Thyroid gland (tissue), 4 donors: ENCODE results near the gene ATP13A2. TPM values are rescaled to one million over a fixed set of nuclear protein-coding genes. Genes with fewer than 3 reads are reported as not detected.

Source experiments
- DNase-seq, 2 donors: peaks; one replicate each; pipeline ENCODE4 v3.0.0-alpha.2; 2019
- H3K27ac ChIP-seq, 3 donors: fragments of 200-600 bp; sonication (generic); 1 replicate in 2 of 3; 2 replicates in 1 of 3; pipeline ENCODE4 v1.5.1; 2016 to 2019; ENCODE audit warnings: mild to moderate bottlenecking in 1 of 3, moderate library complexity in 1 of 3
- H3K27me3 ChIP-seq: fragments of 200-600 bp; sonication (generic); one replicate; pipeline ENCODE4 v1.5.1; 2019
- H3K36me3 ChIP-seq, 2 donors: fragments of 200-600 bp; sonication (generic); one replicate each; pipeline ENCODE4 v1.5.1; 2016 to 2019
- H3K4me1 ChIP-seq, 2 donors: fragments of 200-600 bp; sonication (generic); one replicate each; pipeline ENCODE4 v1.5.1; 2017 to 2019
- H3K4me3 ChIP-seq, 3 donors: fragments of 200-600 bp; sonication (generic); replicated peaks in 1 of 3; 1 replicate in 2 of 3; 2 replicates in 1 of 3; pipeline ENCODE4 v1.5.1; 2016; ENCODE audit warnings: mild to moderate bottlenecking in 1 of 3
- H3K9me3 ChIP-seq: fragments of 200-600 bp; sonication (generic); one replicate; pipeline ENCODE4 v1.5.1; 2017
- POLR2A ChIP-seq, 2 donors: fragments of 450-650 bp; IDR thresholded peaks; one replicate each; pipeline ENCODE4 v1.6.1; 2017; ENCODE audit warnings: antibody characterized with exemption in 2 of 2, mild to moderate bottlenecking in 2 of 2, moderate library complexity in 1 of 2
- WGBS, 2 donors: methylation state at CpG; one replicate each; pipeline ENCODE4 v1.1.5; 2017; 5-methylcytosine and 5-hydroxymethylcytosine counted together
- intact Hi-C: fragments of 100-400 bp; cut with DNase I; formaldehyde crosslinking; loops from one replicate; pipeline ENCODE4 v1.15.1; 2023
- total RNA-seq, 4 donors: library from RNA; depleted of rRNA; stranded (reverse); fragments of >200 nt; gene quantifications; one replicate each; pipeline ENCODE4 v1.2.3, GENCODE V29; 2016
- TF ChIP-seq, protein P1 (sequence below), 6 experiments: fragments of 200-600 bp in 3 of 6; fragments of 450-650 bp in 3 of 6; sonication (generic) in 3 of 6; IDR thresholded peaks; one replicate each; pipeline ENCODE4 v1.5.1; 2016 to 2019; ENCODE audit warnings: antibody characterized with exemption in 6 of 6, mild to moderate bottlenecking in 2 of 6, inconsistent platforms in 1 of 6, moderate library complexity in 1 of 6

Gene ATP13A2
- total RNA-seq, 4 donors from 2014 or later: 28.7 to 47.0 (median 35.8) TPM

DNA sequence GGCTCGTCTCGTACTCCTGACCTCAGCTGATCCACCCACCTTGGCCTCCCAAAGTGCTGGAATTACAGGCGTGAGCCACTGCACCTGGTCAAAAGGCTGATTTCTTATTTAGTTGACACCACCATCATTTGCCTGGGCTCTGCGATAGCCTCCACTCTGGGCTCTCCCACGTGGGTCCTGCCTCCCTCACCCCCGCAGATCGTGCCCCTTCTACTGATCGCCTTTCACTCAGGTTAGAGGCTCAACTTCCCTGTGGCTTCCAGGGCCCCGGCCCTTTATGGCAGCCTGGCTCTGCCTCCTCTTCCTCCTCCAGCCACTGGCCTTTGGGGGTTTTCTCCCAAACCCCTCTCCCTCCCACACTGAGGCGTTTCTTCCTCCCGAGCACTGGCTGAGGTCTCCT is 28.8 kb downstream of the ATP13A2 start:
- no peak overlapping the region for H3K27ac ChIP-seq
- WGBS, 2 donors: 86 to 92% methylated on average over 11 of the region's 11 CpGs
- TF ChIP-seq, protein P1, sequence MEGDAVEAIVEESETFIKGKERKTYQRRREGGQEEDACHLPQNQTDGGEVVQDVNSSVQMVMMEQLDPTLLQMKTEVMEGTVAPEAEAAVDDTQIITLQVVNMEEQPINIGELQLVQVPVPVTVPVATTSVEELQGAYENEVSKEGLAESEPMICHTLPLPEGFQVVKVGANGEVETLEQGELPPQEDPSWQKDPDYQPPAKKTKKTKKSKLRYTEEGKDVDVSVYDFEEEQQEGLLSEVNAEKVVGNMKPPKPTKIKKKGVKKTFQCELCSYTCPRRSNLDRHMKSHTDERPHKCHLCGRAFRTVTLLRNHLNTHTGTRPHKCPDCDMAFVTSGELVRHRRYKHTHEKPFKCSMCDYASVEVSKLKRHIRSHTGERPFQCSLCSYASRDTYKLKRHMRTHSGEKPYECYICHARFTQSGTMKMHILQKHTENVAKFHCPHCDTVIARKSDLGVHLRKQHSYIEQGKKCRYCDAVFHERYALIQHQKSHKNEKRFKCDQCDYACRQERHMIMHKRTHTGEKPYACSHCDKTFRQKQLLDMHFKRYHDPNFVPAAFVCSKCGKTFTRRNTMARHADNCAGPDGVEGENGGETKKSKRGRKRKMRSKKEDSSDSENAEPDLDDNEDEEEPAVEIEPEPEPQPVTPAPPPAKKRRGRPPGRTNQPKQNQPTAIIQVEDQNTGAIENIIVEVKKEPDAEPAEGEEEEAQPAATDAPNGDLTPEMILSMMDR (IDR thresholded peaks at IDR 0.05): no peak
- TF ChIP-seq POLR2A (IDR thresholded peaks at IDR 0.05): no peak

DNA sequence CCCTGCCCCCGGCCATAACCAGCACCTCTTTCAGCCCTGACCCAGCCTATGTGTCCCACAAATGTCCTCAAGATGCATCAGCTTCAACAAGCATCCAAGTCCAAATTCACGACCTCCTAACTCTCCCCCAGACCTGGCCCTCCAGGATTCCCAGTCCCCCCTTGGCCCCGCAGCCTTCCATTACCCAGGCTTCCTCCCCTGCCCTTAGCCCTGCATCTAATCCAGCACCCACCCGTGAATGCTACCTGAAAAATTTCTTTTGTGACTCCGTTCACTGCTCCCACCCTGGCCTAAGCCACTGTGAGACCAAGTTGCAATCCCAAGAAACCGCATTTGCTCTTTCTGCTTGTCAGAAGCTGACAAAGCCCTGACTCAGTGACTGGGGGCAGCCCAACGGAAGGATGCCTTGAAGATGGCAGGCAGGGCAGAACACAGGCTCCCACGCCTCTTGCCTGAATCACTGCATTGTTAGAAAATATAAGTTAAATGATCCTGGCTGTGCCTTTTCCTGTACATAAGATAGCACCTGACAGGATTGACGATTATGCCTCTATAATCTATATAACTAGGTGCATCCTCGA is 30.4 kb downstream of the ATP13A2 start:
- Histone ChIP-seq H3K9me3 (no peaks in the 10 kb centered on the region), H3K27me3 (no peaks in the 10 kb centered on the region), H3K4me3 (no peak overlapping the region), H3K36me3 (peaks cover 6 to 7% of the 10 kb centered on the region in 2 donors), H3K27ac (no peak overlapping the region), H3K4me1 (peaks cover 6 to 21% of the 10 kb centered on the region in 2 donors)
- WGBS, 2 donors: 84 to 91% methylated on average over 10 of the region's 10 CpGs
- TF ChIP-seq POLR2A (IDR thresholded peaks at IDR 0.05): no peak
- TF ChIP-seq, protein P1 (IDR thresholded peaks at IDR 0.05): no peak
- intact Hi-C loops: no loop called here
- DNase-seq: no peak

More for the DNA sequence above, 28.8 kb downstream of the ATP13A2 start:
- DNase-seq: no peak
- H3K27me3 ChIP-seq: no peaks in the 10 kb centered on the region
- H3K9me3 ChIP-seq: no peaks in the 10 kb centered on the region
- intact Hi-C loops: no loop called here
- H3K4me1 ChIP-seq: peaks cover 6 to 21% of the 10 kb centered on the region in 2 donors
- peaks cover 10 to 20% of the 10 kb centered on the region in 2 donors for H3K36me3 ChIP-seq
- H3K4me3 ChIP-seq: no peak overlapping the region

DNA sequence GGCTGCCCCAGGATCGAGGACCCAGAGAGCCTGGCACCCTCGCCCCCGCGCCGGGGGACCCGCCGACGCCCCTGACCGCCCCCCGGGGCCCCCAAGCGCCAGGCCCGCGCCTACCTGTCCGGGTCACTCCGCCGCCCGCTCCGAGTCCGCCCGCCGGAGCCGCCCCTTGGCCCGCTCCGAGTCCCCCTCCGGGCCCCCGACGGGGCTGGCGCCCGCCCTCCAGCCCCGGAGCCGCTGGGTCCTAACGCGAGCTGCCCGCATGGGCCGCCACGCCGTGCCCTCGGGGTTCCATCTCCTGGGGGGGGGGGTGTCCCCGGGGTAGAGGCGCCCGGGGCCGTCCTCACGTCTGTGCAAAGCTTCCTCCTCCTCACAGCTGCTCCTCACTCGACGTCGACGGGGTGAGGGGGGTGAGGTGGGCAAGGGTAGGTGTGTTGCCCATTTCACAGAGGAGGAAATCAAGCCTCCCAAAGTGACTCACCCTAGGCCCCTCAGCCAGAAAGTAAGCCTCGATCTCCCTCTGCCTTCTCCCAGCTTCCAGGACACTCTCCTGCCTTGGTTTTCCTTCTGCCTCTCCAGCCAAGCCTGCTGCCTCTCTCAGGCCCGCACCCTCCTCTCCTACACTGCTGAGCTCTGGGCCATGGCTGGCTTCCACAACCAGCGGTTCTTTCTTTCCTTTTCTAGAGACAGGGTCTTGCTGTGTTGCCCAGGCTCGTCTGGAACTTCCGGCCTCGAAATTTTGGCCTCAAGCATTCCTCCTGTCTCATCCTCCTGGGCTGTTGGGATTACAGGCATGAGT is 31.1 kb downstream of the ATP13A2 start, which contains the start of gene MFAP2:
TSS of gene MFAP2 (minus strand) at position 148 of the 796 bp plus-strand sequence. CDS start 2,347 bp downstream, outside the sequence.
- H3K4me3 ChIP-seq: peak within 1 kb of the TSS in 1 of 3 donors; percentile 65
- peak within 1 kb of the TSS in 2 of 3 donors; percentile 46 to 49 for H3K27ac ChIP-seq
- TF ChIP-seq POLR2A (IDR thresholded peaks at IDR 0.05): no peak
- TF ChIP-seq, protein P1 (IDR thresholded peaks at IDR 0.05): no peak
- H3K27me3 ChIP-seq: no peaks in the 10 kb centered on the region
- DNase-seq: no peak
- no peaks in the 10 kb centered on the region for H3K9me3 ChIP-seq
- 34 to 38% methylated on average over 10 to 12 of the region's 53 CpGs for WGBS, 2 donors
- peaks cover 6 to 21% of the 10 kb centered on the region in 2 donors for H3K4me1 ChIP-seq
- intact Hi-C loops: no loop called here
- peaks cover under 1 to 2% of the 10 kb centered on the region in 2 donors for H3K36me3 ChIP-seq

DNA sequence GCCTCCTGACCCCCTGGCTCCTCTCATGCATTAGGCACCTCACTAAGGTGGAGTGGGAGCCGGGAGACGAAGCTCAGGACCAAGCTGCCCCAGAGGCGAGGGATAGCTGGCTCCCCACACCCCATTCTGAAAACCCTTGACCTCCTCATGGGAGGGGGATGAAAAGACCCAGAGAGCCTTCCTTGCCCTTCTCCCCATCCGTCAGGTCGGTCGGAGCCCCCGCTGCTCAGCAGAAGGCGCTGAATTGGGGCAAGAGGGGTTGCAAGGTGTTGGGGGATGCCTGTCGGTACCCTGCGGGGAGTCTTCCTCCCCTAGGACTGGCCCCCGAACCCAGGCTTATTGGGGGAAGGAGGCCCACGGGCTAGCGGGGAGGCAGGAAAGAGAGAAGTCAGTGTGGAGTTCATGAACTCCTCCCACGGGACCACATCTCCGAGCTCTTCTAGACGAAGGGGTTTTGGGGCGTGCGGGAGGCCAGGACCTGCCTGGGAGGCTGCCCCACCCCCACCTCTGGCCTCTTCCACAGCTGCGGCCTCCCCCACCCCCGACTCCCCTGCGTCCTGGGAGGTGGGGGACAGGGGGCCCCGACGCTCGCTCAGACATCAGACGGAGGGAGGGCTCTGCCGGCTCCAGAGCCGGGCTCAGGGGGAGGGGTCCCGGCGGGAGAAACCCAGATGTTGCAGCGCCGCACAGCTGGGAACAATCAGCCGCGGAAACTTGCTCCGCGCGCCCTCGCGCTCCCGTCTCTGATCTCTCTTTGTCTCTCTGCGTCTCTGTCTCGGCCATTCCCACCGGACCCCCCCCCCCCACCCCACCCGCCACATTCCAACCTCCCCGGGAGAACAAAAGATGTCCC is 32.0 kb downstream of the ATP13A2 start:
- no peaks in the 10 kb centered on the region for H3K9me3 ChIP-seq
- H3K4me1 ChIP-seq: peaks cover 6 to 24% of the 10 kb centered on the region in 2 donors
- TF ChIP-seq POLR2A (IDR thresholded peaks at IDR 0.05): no peak
- TF ChIP-seq, protein P1 (IDR thresholded peaks at IDR 0.05): no peak
- intact Hi-C loops: no loop called here
- H3K27ac ChIP-seq: peak overlapping the region in 2 of 3 donors; percentile 46 to 49
- WGBS, 2 donors: 24 to 41% methylated on average over 19 to 34 of the region's 44 CpGs
- H3K36me3 ChIP-seq: no peaks in the 10 kb centered on the region
- peak overlapping the region in 1 of 3 donors; percentile 65 for H3K4me3 ChIP-seq
- H3K27me3 ChIP-seq: no peaks in the 10 kb centered on the region
- no peak for DNase-seq
